GM19452 (cell line): ENCODE measurements around the gene EIF2S3.

Experiments used
- ATAC-seq: cut with Tn5 transposase; IDR thresholded peaks from one replicate; pipeline ENCODE4 v1.9.1; 2021; ENCODE audit not compliant: unreplicated experiment

Gene EIF2S3

GRCh38 chrX:24125028-24125612 is 70.4 kb downstream of the EIF2S3 start:
- no peak for ATAC-seq
